HG02852 (cell line): ENCODE measurements around the gene PLEKHS1.
"Not testable (repeated sequence)": the region's sequence is repeated elsewhere in the genome, so short reads cannot be mapped to it uniquely, and the experiment has no call there.

ENCODE experiments used
- ATAC-seq: cut with Tn5 transposase; IDR thresholded peaks from one replicate; pipeline ENCODE4 v1.9.1; 2021; ENCODE audit warnings: mild to moderate bottlenecking, moderate library complexity; ENCODE audit not compliant: unreplicated experiment

Gene PLEKHS1

DNA sequence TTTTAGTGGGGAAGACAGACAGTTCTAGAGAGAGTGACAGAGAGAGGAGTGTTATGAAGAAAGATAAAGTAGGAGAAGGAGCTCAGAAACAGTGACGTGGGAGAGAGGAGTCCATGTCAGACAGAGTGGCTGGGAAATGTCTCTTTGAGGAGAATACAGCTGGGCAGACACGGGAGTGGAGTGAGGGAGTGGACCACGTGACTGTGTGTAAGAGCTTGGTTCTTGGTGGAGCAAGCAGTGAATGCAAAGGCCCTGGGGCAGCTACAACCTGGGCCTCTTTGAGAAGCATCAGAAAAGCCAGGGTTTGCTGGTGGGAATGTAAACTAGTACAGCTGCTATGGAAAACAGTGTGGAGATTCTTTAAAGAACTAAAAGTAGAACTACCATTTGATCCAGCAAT, 11.9 kb upstream of the PLEKHS1 start:
- ATAC-seq, result no peak

DNA sequence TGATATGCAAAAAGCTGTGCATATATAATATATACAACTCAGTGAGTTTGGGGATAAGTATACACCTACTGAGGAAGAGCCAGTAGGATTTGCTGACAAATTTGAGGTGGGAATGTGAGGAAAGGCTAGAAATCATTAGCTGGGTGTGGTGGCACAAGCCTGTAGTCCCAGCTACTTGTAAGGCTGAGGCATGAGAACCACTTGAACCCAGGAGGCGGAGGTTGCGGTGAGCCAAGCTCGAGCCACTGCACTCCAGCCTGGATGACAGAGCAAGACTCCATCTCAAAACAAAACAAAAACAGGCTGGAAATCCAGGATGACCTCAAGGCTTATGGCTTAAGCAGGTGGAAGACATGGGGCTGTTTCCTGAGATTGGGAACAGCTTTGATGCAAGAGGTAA, 10.6 kb upstream of the PLEKHS1 start:
- no peak for ATAC-seq

DNA sequence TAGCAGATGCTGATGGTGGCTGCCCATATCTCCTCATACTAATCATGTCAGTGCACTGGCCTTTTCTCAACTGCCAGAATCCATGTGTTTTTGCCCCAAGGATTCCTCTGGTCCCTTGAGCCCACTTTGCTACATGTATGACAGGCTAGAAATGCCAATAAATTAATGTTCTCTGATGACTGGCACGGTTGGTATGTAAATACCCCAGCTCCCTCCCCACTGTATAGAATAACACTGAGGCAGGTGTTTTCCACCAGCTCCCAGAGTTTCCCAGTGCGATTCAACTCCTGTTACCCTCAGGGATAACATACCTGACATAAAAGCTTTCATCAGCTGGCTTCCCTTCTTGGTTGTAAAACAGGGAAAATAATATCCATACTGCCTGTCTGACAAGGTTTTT, 9.0 kb upstream of the PLEKHS1 start:
- no peak for ATAC-seq

DNA sequence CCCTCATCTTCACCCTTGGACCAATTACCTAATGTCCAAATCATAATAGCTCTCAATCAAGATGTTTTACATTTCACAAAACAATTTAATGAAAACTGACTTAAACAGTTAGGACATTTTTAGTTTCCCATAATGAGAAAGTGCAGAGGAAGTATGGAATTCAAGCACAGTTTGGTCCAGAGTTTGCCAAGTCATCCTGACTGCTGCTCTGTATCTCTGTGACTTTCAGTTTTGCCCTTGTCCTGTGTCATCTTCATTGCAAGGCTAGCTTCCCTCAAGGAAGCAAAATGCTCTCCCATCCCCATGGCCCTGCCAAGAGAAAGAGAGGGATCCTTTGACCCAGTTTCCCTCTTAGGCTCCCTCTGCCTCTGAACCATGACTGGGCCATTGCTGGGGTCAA, 7.9 kb upstream of the PLEKHS1 start:
- no peak for ATAC-seq

DNA sequence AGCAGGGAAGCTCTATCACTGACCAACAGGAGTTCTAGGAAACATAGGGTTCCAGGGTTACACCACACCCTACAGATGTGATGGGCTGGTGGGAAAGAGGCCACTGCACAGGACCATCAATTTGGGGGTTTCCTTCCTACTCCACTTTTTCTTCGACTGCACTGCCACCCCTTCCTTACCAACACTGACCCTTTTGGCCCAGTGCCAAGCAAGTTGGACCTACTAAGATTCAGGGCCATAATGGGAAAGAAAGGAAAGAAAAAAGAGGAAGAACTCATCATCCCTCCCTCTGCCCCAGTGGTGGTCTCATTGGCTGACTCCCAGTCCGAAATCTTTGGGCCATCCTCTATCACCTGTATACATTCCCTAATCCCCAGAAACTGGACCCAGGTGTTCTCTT, 6.1 kb upstream of the PLEKHS1 start:
- ATAC-seq, result no peak

DNA sequence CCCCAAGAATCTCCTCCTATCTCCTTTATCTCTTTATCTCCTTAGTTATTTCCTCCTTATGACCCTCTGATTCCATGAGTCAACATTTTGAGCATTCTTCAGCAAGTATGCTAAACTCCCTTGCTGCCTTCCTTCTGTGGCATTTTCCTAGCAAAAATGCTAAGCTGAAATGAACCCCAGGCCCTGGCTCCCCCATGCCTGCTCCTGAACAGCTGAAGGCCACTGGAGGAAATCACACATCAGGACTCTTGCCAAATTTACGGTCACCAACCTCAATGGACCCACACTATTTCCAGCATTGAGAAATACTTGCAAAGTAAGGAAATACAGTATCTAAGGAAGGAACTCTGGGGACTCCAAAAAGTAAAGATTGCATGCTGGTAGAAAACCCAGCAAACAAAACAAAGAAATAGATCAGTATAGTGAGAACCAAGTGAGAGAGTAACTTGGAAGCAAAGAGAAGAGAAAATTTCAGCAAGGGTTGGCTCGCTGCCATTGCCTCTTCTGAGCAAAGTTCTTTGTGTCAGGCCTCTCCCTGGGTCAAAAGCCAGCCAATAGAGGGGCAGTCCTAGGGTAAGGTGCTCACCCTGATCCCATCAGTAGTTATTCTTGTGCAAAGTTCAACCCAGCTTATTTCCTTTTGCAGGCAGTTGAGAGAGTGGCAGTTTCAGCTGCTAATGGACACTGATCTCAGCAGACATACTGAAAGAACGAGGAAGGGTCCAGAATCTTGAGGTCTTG, 5.1 kb upstream of the PLEKHS1 start:
- no peak for ATAC-seq

DNA sequence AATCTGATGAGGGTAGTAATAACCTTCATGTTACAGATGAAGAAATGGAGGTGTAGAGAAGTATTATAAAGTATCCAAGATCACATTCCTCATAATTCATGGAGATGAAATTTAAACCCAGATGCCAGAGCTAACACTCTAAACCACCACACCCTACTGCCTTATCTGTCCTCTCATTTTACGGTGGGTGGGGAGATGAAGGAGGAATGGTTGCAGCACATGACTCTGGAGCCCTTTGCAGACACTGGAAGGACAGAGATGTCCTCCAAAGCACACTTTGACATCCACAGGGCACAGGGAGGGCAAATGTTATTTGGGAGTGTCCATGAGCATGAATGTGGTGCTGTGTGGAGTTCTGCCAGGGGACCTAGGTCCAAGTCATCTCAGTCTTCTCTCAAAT, 1.1 kb downstream of the PLEKHS1 start:
- ATAC-seq, result no peak

DNA sequence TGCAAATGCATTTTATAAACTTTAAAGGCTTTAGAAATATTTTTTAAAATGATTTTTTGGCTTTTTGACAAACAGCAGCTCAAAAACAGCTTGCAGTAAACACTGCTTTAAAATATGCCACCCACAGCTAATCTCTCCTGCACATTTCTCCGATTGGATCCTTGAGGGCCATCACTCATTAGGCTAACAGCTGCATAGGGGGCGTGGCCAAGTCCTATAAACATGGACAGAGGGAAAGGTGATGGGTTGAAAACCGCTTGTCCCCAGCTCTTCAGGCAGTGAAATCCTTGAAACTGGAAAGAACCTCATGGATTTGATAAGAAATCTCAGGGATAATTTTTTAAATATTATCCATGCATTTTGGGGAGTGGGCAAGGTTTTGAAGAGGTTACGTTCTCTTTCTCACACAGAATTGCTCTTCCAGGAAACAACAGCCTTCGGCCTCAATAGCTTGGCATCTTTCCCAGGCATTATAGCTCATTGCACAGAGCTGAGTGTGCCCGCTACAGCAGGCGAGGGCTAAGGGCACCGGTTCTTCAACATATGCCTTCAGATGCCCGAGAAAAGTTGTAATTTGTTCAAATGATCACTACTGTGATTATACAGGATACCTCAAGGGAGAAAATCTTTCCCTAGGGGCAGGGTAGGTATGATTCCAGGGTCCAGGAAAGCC, 1.7 kb downstream of the PLEKHS1 start:
- ATAC-seq, result no peak

DNA sequence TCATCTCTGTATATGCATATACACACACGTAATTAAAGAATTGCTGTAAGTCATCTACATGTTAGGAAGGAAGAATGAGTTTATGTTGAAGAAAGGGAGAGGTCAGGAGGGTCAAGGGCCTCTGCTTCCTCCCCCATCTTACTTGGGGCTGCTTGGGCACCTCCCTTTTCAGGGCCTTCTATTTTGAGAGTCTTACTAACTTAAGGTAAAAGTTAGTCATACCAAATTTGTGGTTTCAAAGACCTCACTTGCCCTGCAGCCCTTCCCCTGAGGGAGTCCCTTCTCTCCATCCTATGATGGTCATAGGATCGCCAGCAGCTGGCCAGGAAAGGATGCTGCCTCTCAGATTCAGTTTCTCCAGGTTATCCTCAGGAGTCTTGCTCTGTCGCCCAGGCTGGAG, 2.6 kb downstream of the PLEKHS1 start:
- no peak for ATAC-seq

DNA sequence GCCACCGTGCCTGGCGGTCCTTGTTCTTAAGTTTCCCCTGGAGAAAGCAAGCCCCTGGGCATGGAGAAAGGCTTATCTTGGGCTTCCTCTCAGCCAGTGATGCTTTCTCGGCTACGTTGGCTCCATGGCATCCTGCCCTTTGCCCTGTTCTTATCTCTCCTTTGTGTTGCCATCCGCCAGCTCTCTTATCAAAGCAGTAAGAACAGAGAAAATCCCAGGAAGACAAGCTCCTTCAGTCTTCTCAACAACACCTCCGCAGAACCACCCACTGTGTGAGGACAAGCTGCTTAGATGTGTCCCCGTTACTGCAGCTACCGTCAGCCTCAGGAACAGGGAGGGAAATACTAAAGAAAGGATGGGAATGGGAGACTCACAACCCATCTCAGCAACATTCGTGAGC, 3.3 kb downstream of the PLEKHS1 start:
- ATAC-seq, result no peak

DNA sequence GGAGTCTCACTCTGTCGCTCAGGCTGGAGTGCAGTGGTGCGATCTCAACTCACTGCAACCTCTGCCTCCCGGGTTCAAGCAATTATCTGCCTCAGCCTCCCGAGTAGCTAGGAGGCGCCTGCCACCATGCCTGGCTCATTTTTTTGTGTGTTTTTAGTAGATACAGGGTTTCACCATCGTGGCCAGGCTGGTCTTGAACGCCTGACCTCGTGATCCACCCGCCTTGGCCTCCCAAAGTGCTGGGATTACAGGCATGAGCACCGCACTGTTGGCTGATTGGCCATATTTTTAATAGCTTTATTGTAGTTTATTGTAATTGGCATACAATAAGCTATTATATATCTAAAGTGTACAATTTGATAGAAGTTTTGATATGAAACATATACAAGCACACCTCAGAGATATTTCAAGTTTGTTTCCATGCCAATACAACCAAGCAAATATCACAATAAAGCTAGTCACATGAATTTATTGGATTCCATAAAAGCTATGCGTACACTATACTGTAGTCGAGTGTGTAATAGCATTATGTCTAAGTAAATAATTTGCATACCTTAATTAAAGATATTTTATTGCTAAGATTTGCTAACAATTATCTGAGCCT, 5.6 kb downstream of the PLEKHS1 start:
- ATAC-seq, result no peak

DNA sequence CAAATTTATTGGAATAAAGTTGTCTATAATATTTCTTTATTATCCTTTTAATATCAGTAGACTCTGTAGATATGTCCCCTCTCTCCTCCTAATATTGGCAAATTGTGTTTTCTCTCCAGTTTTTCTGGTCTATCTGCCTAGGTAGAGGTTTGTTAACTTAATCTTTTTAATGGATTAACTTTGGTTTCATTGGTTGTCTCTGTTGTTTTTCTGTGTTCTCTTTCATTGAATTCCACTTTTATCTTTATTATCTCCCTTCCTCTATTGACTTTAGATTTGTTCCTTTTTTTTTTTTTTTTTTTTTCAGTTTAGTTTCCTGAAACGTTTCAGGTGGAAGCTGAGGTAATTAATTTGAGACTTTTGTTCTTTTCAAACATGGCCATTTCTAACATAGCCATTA, 10.6 kb downstream of the PLEKHS1 start:
- no peak for ATAC-seq

DNA sequence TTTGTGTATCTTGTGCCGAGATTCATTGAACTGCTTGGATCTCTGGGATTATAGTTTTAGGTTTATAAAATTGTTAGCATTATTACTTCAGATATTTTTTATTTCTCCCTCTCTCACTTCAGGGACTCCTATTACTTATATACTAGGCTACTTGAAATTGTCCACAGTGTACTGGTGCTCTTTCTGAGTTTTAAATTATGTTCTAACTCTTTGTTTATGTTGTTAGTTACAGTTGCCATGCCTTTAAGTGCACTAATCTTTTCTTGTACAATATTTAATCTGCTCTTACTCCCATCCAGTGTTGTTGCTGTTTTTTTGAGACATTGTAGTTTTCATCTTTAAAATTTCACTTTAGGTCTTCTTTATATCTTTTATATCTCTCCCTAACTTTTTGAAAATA, 13.1 kb downstream of the PLEKHS1 start:
- ATAC-seq, result no peak

DNA sequence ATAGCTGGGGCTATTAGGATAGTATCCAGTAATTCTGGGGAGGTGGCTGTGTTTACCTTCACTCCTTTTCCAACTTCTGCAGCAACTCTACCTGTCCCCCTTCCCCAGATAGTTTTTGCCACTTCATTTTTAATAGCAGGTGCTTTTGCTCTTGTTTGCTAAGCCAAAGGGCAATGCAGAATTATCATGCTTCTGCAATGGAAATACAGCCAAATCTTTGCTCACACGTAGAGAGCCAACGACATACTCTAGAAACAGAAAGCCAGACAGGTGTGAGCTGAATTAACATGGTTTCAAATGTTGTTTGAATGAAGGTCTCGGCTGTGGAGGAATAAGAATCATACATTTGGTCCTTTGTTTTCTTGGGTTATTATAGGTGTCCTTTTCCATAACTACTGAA, 14.4 kb downstream of the PLEKHS1 start:
- no peak for ATAC-seq

DNA sequence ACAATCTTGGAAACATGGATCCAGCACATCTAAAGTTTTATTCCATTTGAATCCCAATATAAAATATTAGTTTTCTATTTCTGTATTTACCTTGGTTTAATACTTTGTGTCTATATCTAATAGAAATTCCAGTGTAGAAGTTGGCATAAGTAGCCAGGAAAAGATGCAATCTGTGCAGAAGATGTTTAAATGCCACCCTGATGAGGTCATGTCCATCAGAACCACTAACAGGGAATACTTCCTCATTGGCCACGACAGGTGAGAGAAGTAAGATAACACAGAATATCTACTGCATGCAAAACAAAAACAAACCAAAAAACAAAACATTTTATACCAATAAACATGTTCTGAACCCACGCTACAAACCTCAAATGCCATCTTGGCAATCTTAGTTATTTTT, 15.7 kb downstream of the PLEKHS1 start:
- no peak for ATAC-seq

DNA sequence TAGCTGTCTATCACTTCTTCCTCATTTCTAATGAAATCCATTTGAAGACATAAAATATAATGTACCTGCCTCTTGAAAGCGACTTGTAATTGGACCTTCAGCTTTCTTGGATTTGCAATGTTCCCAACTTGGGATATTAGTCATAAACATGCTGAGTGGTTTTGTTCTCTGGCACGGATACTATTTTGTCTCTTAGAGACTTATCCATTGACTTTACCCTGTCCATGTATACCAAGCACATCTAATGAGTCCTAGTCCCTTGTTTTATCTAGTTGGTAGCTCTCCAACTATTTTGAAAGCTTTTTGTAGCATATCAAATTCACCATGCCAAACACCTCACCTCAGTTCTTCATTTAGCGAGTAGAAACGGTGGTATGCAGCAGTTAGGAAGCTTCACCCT, 18.9 kb downstream of the PLEKHS1 start:
- no peak for ATAC-seq

DNA sequence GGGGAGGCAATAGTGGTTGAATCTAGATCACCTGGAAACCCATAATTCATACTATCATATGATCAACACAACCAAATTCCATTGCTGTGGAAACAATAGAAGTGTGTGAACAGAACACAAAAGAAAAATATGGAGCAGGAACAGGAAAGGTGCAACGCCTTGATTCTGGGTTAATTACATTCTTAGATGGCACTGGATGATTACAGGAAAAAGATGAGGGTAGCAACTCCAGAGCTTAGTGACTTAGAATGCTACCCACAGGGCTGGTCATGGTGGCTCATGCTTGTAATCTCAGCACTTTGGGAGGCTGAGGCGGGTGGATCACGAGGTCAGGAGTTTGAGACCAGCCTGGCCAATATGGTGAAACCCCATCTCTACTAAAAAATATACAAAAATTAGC, 19.6 kb downstream of the PLEKHS1 start:
- ATAC-seq, result not testable (repeated sequence)

DNA sequence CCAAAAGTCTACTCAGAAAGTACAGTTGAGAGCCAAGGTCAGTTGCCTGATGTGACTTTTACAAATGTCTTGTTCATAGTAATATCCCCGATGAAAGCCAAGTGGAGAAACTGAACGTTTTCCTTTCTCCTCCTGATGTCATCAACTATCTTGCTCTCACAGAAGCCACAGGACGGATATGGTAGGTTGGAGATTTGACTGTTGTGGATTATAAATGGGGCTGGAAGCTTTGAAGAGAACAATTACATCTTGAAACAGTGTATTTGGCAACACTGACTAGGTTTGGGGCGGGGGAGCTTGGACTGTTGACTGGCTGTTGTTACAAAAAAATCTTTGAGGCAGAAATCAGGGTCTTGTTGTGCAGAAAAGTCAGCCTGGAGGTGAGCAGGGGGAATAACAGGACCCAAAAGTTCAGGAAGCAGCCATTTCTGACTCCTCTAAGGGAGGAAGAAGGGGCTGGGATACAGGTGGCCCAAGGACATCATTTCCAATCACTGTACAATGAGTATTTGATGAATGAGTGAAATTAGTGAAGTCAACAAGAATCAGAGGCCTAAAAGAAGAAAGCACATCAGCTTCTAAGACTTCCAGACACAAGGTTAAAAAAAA, 24.3 kb downstream of the PLEKHS1 start:
- no peak for ATAC-seq

DNA sequence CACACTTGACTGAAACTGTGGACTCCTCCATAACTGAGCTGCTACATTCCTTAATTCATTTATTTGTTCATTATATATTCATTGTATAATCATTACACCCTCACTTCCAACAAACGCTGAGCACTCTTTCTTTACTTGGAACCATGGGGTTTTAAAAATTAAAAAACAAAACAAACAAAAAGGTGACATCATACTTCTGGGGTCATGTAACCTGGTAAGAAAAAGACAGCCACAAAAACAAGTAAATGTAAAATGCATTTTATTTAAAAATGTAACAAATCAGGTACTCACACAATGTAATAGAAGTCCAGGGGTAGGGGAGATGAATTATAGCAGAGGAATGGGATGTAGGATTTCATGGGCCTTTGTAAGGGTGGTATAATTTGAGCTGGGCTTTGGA, 25.1 kb downstream of the PLEKHS1 start:
- no peak for ATAC-seq

DNA sequence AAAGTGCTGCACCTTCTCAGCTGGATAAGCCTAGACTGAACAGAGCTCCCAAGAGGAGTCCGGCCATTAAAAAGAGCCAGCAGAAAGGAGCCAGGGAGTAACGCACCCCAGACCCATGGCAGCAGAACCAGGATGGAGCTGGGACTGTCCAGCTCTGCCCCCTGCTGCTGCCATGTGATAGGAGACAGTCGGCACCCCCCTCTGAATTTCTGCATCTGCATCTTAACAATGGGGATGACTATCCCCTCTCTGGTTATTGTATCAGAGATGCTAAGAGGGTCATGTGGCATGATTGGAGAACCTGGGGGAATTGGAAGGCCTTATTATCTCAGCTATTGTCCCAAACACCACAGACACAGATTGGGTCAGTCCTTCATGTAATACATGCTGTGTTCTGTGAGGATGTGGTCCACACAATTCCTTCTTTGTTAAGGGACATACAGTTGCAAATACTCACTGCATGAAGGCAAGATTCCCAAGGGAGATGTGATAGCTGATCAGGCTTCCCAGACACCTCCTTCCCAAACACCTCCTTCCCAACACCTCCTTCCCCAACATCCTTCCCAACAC, 29.3 kb downstream of the PLEKHS1 start:
- no peak for ATAC-seq

DNA sequence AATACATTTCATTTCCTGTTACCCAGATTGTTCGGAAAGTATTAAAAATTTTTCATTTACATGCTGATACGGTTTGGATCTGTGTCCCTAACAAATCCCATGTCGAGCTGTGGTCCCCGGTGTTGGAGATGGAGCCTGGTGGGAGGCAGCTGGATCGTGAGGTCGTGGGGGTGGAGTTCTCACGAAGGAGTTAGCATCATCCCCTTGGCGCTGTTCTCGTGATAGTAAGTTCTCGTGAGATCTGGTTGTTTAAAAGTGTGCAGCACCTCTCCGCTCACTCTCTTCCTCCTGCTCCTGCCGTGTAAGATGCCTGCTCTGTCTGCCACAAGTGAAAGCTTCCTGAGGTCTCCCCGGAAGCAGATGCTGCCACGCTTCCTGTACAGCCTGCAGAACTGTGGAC, 30.9 kb downstream of the PLEKHS1 start:
- ATAC-seq, result no peak
